Measurements from ENCODE around the gene SRRM2. TPM values are rescaled to one million over a fixed set of nuclear protein-coding genes. Genes with fewer than 3 reads are reported as not detected.

Gene SRRM2
- total RNA-seq, 1 experiment from 2014 or later: 746 TPM

DNA sequence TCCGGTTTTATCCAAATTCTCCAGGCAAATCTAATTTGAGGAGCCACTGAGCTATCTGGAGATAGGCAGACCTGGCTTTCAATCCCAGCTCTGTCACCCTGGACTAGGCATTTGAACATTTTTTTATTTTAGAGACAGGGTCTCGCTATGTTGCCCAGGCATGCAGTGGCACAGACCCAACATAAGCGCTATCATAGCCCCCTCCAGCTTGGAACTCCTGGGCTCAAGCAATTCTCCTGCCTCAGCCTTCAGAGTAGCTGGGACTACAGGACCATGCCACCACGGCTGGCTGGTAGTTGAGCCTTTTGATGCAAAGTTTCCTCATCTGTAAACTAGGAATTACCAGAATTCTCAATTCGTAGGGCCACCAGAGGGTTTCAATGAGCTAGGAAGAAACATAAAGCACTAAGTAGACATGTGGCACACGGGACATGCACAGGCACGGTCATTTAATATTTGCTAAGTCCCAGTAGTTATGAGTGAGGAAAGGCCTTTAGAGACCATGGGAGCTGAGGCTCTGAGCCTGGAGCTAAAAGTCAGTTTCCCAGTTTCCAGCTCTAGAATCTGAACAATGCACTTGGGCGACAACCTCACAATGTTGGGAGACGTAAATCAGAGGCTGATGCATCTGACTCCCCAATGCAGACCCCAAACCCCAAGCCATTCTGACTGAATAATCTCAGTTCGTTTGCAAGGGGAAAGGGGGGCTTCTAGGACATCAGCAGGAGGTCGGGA lies 23.5 kb downstream of the SRRM2 start:
- Histone ChIP-seq H4K20me1 (ENCODE audit: insufficient read depth) (peaks cover 23% of the 10 kb centered on the region), H3K4me2 (peak overlapping the region; percentile 99), H3K27me3 (ENCODE audit: insufficient read depth, low read depth) (no peaks in the 10 kb centered on the region), H2AFZ (no peak overlapping the region), H3K79me2 (ENCODE audit: low read depth) (peaks cover 51% of the 10 kb centered on the region), H3K9me2 (ENCODE audit: insufficient read depth) (no peaks in the 10 kb centered on the region), H3K4me3 (peak overlapping the region; percentile 78), H3K9me3 (ENCODE audit: insufficient read depth, low read depth) (no peaks in the 10 kb centered on the region), H3F3A (ENCODE audit: insufficient read depth, low read depth) (peaks cover 61% of the 10 kb centered on the region), H3K4me1 (replicated peaks; ENCODE audit: insufficient read depth) (peaks cover 20% of the 10 kb centered on the region), H3K27ac (no peak overlapping the region; the same call in 1 of the 2 replicates), H3K36me3 (ENCODE audit: low read depth) (0 out of 2 replicates have a peak, but pooled peaks cover 4% of the 10 kb centered on the region)
- TSS peak; percentile 13 for BruUV-seq (replicated peaks)
- DNase-seq: no peak
- TF ChIP-seq, protein P1, sequence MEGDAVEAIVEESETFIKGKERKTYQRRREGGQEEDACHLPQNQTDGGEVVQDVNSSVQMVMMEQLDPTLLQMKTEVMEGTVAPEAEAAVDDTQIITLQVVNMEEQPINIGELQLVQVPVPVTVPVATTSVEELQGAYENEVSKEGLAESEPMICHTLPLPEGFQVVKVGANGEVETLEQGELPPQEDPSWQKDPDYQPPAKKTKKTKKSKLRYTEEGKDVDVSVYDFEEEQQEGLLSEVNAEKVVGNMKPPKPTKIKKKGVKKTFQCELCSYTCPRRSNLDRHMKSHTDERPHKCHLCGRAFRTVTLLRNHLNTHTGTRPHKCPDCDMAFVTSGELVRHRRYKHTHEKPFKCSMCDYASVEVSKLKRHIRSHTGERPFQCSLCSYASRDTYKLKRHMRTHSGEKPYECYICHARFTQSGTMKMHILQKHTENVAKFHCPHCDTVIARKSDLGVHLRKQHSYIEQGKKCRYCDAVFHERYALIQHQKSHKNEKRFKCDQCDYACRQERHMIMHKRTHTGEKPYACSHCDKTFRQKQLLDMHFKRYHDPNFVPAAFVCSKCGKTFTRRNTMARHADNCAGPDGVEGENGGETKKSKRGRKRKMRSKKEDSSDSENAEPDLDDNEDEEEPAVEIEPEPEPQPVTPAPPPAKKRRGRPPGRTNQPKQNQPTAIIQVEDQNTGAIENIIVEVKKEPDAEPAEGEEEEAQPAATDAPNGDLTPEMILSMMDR (conservative IDR thresholded peaks at IDR 0.05): no peak
- no peak for TF ChIP-seq EZH2 (IDR thresholded peaks at IDR 0.05; ENCODE audit: low read depth)
- CTCF ChIA-PET: interaction anchor here (0.6 kb wide), 1 partner anchor 17 kb away, joined by 3 read pairs; no protein-coding TSS in a partner anchor
- intact Hi-C loops (cut with micrococcal nuclease; ENCODE audit: unreplicated experiment): loop anchor here (2.0 to 5.0 kb wide), 2 partner anchors 41 to 83 kb away; partner anchors contain the start of genes PRSS21 and PRSS22
- POLR2A ChIA-PET (ENCODE audit: unreplicated experiment): interaction anchor here (0.7 kb wide), 1 partner anchor 24 kb away, joined by 5 read pairs; no protein-coding TSS in a partner anchor

DNA sequence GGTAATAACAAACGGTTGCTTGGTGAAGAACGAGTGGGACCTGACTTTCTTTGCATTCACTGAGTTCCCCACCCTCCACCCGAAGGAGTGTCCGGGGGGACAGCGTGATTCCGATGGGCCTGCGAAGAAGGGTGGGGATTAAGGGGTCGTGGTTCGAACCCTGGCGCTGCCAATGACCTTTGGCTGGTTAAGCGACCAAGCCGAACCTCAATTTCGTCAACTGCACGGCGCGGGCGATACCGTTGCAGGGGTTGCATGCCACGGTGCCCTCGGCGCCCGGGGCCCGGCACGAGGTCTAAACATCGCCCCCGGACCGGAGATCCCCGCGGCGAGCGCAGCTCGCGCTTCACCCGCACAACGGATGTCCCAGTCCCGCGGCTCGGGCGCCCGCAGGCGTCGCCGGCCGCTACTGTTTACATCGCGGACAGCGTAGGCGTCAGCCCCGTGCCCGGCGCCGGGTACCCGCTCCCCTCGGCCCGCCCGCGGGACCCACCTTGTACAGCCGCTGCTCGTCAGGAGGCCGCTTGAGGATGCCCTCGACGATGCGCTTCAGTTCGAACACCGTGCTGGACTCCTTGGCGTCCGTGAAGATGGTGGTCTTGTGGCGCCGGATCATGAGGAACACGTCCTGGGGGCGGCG lies 24.2 kb downstream of the SRRM2 start:
- H3K79me2 ChIP-seq (ENCODE audit: low read depth): peaks cover 51% of the 10 kb centered on the region
- peak overlapping the region; percentile 99 for H3K4me2 ChIP-seq
- peaks cover 58% of the 10 kb centered on the region for H3F3A ChIP-seq (ENCODE audit: insufficient read depth, low read depth)
- CTCF ChIA-PET: interaction anchor here (0.6 kb wide), 1 partner anchor 16 kb away, joined by 3 read pairs; no protein-coding TSS in a partner anchor
- no peaks in the 10 kb centered on the region for H3K9me3 ChIP-seq (ENCODE audit: insufficient read depth, low read depth)
- peaks cover 16% of the 10 kb centered on the region for H4K20me1 ChIP-seq (ENCODE audit: insufficient read depth)
- H3K4me3 ChIP-seq: peak overlapping the region; percentile 78
- peak overlapping the region; percentile 72; the same call in 1 of the 2 replicates for H2AFZ ChIP-seq
- intact Hi-C loops (cut with micrococcal nuclease; ENCODE audit: unreplicated experiment): loop anchor here (2.0 to 5.0 kb wide), 2 partner anchors 41 to 82 kb away; partner anchors contain the start of genes PRSS21 and PRSS22
- POLR2A ChIA-PET (ENCODE audit: unreplicated experiment): interaction anchor here (0.6 kb wide), 2 partner anchors 25 to 57 kb away, joined by 3 read pairs; no protein-coding TSS in a partner anchor
- peaks cover 20% of the 10 kb centered on the region for H3K4me1 ChIP-seq (replicated peaks; ENCODE audit: insufficient read depth)
- 0 out of 2 replicates have a peak, but pooled peaks cover 4% of the 10 kb centered on the region for H3K36me3 ChIP-seq (ENCODE audit: low read depth)
- no TSS peak for BruUV-seq (replicated peaks)
- no peaks in the 10 kb centered on the region for H3K9me2 ChIP-seq (ENCODE audit: insufficient read depth)
- H3K27ac ChIP-seq: no peak overlapping the region
- TF ChIP-seq, protein P1 (conservative IDR thresholded peaks at IDR 0.05): no peak
- TF ChIP-seq EZH2 (IDR thresholded peaks at IDR 0.05; ENCODE audit: low read depth): no peak
- no peak for DNase-seq
- H3K27me3 ChIP-seq (ENCODE audit: insufficient read depth, low read depth): no peaks in the 10 kb centered on the region

DNA sequence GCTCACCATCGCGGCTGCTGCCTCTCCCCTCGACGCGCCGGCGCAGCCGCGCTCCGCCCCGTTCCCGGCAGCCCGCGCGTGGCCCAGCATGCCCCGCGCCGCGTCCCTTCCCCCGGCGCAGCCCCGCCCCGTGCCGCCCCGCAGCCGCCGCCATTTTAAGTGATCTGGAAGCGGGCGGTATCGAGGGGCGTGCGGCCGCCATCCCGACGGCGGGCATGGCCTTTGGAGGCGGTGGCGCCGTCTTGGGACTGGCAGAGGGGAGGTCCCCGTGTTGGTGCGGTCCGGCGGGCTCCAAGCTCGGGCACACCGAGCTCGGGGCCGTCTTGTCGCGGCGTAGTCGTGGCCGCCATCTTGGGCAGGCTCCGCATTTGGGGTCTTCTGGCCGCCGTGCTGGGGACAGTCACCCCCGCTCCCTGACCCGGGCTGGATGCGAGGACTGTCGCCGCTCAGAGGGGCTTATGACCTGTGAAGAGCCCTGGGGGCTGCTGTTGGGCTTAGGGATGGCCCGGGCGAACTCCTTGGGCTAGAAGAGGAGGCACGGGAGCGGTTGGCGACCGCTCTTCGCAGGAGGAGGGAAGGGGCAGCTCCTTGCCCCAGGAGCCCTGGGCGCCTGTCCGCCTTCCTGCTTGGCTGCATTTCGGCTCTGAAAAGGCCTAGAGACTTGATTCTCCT lies 24.9 kb downstream of the SRRM2 start, which contains the start of gene ELOB:
Gene ELOB, minus strand, starts transcription at position 50 of the 672 bp plus-strand sequence. Its CDS starts 41 bp downstream, at position 9.
- CTCF ChIA-PET: interaction anchor here (0.5 kb wide), 1 partner anchor 17 kb away, joined by 7 read pairs; no protein-coding TSS in a partner anchor
- peaks cover 20% of the 10 kb centered on the region for H3K4me1 ChIP-seq (replicated peaks; ENCODE audit: insufficient read depth)
- no peaks in the 10 kb centered on the region for H3K9me2 ChIP-seq (ENCODE audit: insufficient read depth)
- intact Hi-C loops (cut with micrococcal nuclease; ENCODE audit: unreplicated experiment): loop anchor here (2.0 to 5.0 kb wide), 2 partner anchors 40 to 81 kb away; partner anchors contain the start of genes PRSS21 and PRSS22
- H3K27me3 ChIP-seq (ENCODE audit: insufficient read depth, low read depth): no peaks in the 10 kb centered on the region
- peaks cover 51% of the 10 kb centered on the region for H3K79me2 ChIP-seq (ENCODE audit: low read depth)
- H3K27ac ChIP-seq: peak within 1 kb of the TSS; percentile 94
- H3K9me3 ChIP-seq (ENCODE audit: insufficient read depth, low read depth): no peaks in the 10 kb centered on the region
- peak; percentile 46 to 88 for DNase-seq
- BruUV-seq (replicated peaks): TSS peak; percentile 62
- POLR2A ChIA-PET (ENCODE audit: unreplicated experiment): interaction anchor here (0.6 to 0.7 kb wide), 4 partner anchors 26 to 81 kb away, joined by 3 to 7 read pairs (median 3); partner anchors contain the start of gene PRSS22
- peak within 1 kb of the TSS; percentile 72; the same call in 1 of the 2 replicates for H2AFZ ChIP-seq
- peak within 1 kb of the TSS; percentile 99 for H3K4me2 ChIP-seq
- H3F3A ChIP-seq (ENCODE audit: insufficient read depth, low read depth): peaks cover 50% of the 10 kb centered on the region
- 0 out of 2 replicates have a peak, but pooled peaks cover 4% of the 10 kb centered on the region for H3K36me3 ChIP-seq (ENCODE audit: low read depth)
- peaks cover 15% of the 10 kb centered on the region for H4K20me1 ChIP-seq (ENCODE audit: insufficient read depth)
- TF ChIP-seq, protein P1 (conservative IDR thresholded peaks at IDR 0.05): no peak
- TF ChIP-seq EZH2 (IDR thresholded peaks at IDR 0.05; ENCODE audit: low read depth): no peak
- H3K4me3 ChIP-seq: peak within 1 kb of the TSS; percentile 78

Data from PC-9 (cell line).